ENCODE results near the gene ARHGAP11A. TPM values are rescaled to one million over a fixed set of nuclear protein-coding genes. Genes with fewer than 3 reads are reported as not detected.

Gene ARHGAP11A
- total and polyA plus RNA-seq, 10 of the 15 experiments (the other 5 are each of a cell fraction or from before 2014, with no cell fraction given), result 12.4 to 53.6 (median 36.5) TPM

GRCh38 chr15:32642667-32643435 is 27.5 kb downstream of the ARHGAP11A start (continued):
- no peak for TF ChIP-seq MYC (IDR thresholded peaks at IDR 0.05; ENCODE audit: insufficient read depth, insufficient read length, insufficient replicate concordance, low read length, severe bottlenecking)
- TF ChIP-seq KAT2A (conservative IDR thresholded peaks at IDR 0.05; ENCODE audit: control insufficient read depth, low read depth, low read length), result no peak
- TF ChIP-seq RB1 (IDR thresholded peaks at IDR 0.05; ENCODE audit: borderline replicate concordance), result no peak
- TF ChIP-seq ZZZ3 (IDR thresholded peaks at IDR 0.05; ENCODE audit: control insufficient read depth, insufficient read length, low read depth), result no peak
- no peak for TF ChIP-seq CBFB (IDR thresholded peaks at IDR 0.05; ENCODE audit: low read depth)
- no peak for TF ChIP-seq NRF1 (conservative IDR thresholded peaks at IDR 0.05; ENCODE audit: low read depth, low read length)
- no peak for TF ChIP-seq ZNF217 (IDR thresholded peaks at IDR 0.05)
- no peak for TF ChIP-seq KLF5 (IDR thresholded peaks at IDR 0.05; ENCODE audit: partially characterized antibody)
- no peak for TF ChIP-seq CEBPB (IDR thresholded peaks at IDR 0.05; ENCODE audit: borderline replicate concordance in 1 of 2, low read depth in 2 of 2, low read length in 2 of 2)
- no peak for TF ChIP-seq IKZF2 (IDR thresholded peaks at IDR 0.05)
- TF ChIP-seq ZNF274 (IDR thresholded peaks at IDR 0.05; ENCODE audit: insufficient read depth, insufficient read length), result no peak

- Histone ChIP-seq H3K27ac (ENCODE audit: control insufficient read depth, insufficient read depth) (no peak overlapping the region), H3K4me2 (ENCODE audit: control insufficient read depth, insufficient read depth) (no peak overlapping the region), H3K36me3 (ENCODE audit: control insufficient read depth in 2 of 2, insufficient read depth in 2 of 2, low read length in 1 of 2) (peaks cover 0 to 6% of the 10 kb centered on the region in 2 experiments; a peak in 1 of 4 replicates), H3K79me2 (ENCODE audit: control insufficient read depth, insufficient read depth, low read length) (no peaks in the 10 kb centered on the region), H3K4me1 (ENCODE audit: control insufficient read depth, insufficient read depth, low read length) (no peaks in the 10 kb centered on the region), H4K20me1 (ENCODE audit: control insufficient read depth, insufficient read depth) (no peaks in the 10 kb centered on the region), H2AFZ (ENCODE audit: control insufficient read depth, low read depth, low read length) (no peak overlapping the region), H3K27me3 (replicated peaks in 1 of 2; ENCODE audit: control insufficient read depth in 2 of 2, insufficient read depth in 2 of 2, low read length in 1 of 2) (no peaks in the 10 kb centered on the region), H3K9ac (ENCODE audit: control insufficient read depth, insufficient read depth, low read length) (no peak overlapping the region), H3K4me3 (no peak overlapping the region), H3K9me3 (replicated peaks; ENCODE audit: control insufficient read depth, insufficient read depth, low read length) (no peaks in the 10 kb centered on the region)
- intact Hi-C loops (cut with micrococcal nuclease; ENCODE audit: unreplicated experiment) (no loop called here), in situ Hi-C loops (cut with MboI) (no loop called here)
- ATAC-seq (no peak), FAIRE-seq (no peak), DNase-seq (ENCODE audit: low read depth, low spot score) (no peak)
- 100% methylated on average over 1 of the region's 1 CpG for WGBS (ENCODE audit: insufficient coverage, insufficient replicate concordance, low lambda C conversion rate, missing lambda C conversion rate)
- ChIA-PET RAD21 (ENCODE audit: unreplicated experiment) (interaction anchor here (1.4 kb wide), 1 partner anchor 19 kb away, joined by 4 read pairs; no protein-coding TSS in a partner anchor), SMC1A (ENCODE audit: uncharacterized antibody, unreplicated experiment) (no interaction called here), POLR2A (no interaction called here), CTCF (interaction anchor here (0.7 to 1.5 kb wide), 5 partner anchors 9 to 20 kb away, joined by 3 to 5 read pairs (median 3); no protein-coding TSS in a partner anchor)
- TF ChIP-seq E4F1 (IDR thresholded peaks at IDR 0.05; ENCODE audit: borderline replicate concordance, partially characterized antibody), result no peak
- TF ChIP-seq JUND (IDR thresholded peaks at IDR 0.05; ENCODE audit: low read depth, low read length), result no peak
- TF ChIP-seq CUX1 (IDR thresholded peaks at IDR 0.05; ENCODE audit: insufficient replicate concordance, low read depth, low read length), result no peak
- no TSS peak for BruUV-seq (replicated peaks)
Measured at GRCh38 chr15:32643907-32644445, 28.7 kb downstream of the ARHGAP11A start.
